Measurements from ENCODE around the gene ATG13. TPM values are rescaled to one million over a fixed set of nuclear protein-coding genes. Genes with fewer than 3 reads are reported as not detected.
A peak's percentile ranks its signal among the peaks of the same experiment; 100 is the strongest.

Gene ATG13
- total and polyA plus RNA-seq, 7 donors = 16.8 to 50.7 (median 32.7) TPM

GRCh38 chr11:46611526-46612304 lies 5.6 kb upstream of the ATG13 start:
- DNase-seq (no peak), ATAC-seq (peak in 1 of 4 donors; percentile 23)
- Histone ChIP-seq H3K4me3 (no peak overlapping the region), H3K4me1 (peaks cover 12% of the 10 kb centered on the region), H3K36me3 (ENCODE audit: insufficient read depth in 1 of 2, low read depth in 1 of 2) (no peaks in the 10 kb centered on the region), H3K27ac (no peak overlapping the region), H3K9me3 (no peaks in the 10 kb centered on the region), H3K27me3 (ENCODE audit: insufficient read depth in 3 of 3, low read length in 2 of 3) (no peaks in the 10 kb centered on the region)
- no peak for TF ChIP-seq CTCF (IDR thresholded peaks at IDR 0.05)
- intact Hi-C loops (cut with DNase I) = loop anchor here (5.0 to 10.0 kb wide), 2 partner anchors 217 to 369 kb away; partner anchors contain the start of gene CHRM4 (in 1 of the 2)
- WGBS, 3 donors = 63 to 79% (median 64%) methylated on average over 5 of the region's 5 CpGs

GRCh38 chr11:46612326-46612725 lies 5.0 kb upstream of the ATG13 start:
- H3K4me3 ChIP-seq = no peak overlapping the region
- WGBS, 3 donors = 82 to 94% (median 87%) methylated on average over 1 to 2 of the region's 2 CpGs
- no peaks in the 10 kb centered on the region for H3K36me3 ChIP-seq (ENCODE audit: insufficient read depth in 1 of 2, low read depth in 1 of 2)
- no peak overlapping the region for H3K27ac ChIP-seq
- DNase-seq = no peak
- ATAC-seq = no peak
- intact Hi-C loops (cut with DNase I) = loop anchor here (5.0 to 10.0 kb wide), 2 partner anchors 218 to 370 kb away; partner anchors contain the start of gene CHRM4 (in 1 of the 2)
- no peaks in the 10 kb centered on the region for H3K9me3 ChIP-seq
- no peaks in the 10 kb centered on the region for H3K27me3 ChIP-seq (ENCODE audit: insufficient read depth in 3 of 3, low read length in 2 of 3)
- peaks cover 12% of the 10 kb centered on the region for H3K4me1 ChIP-seq
- no peak for TF ChIP-seq CTCF (IDR thresholded peaks at IDR 0.05)

DNA sequence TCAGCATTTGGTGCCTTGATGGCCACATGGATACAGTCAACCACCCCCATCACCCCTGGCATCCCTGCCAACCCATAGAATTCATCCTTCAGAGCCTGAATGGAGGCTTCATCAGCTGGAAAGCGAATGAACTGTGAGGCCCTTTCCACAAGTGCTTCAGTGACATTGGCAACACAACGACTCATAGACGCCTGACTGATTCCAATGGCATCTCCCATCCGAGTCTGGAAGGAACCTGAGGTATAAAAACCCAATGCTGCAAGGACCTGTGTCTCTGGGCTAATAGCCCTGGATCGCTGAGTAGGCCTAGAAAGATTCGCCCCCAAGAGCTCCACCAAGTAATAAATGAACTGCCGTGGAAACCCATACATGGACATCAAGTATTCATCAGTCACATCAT lies 1.6 kb upstream of the ATG13 start:
- 92 to 97% (median 95%) methylated on average over 7 of the region's 7 CpGs for WGBS, 3 donors
- no peaks in the 10 kb centered on the region for H3K27me3 ChIP-seq (ENCODE audit: insufficient read depth in 3 of 3, low read length in 2 of 3)
- H3K4me1 ChIP-seq = peaks cover 23% of the 10 kb centered on the region
- H3K27ac ChIP-seq = no peak overlapping the region
- intact Hi-C loops (cut with DNase I) = loop anchor here (2.0 to 10.0 kb wide), 5 partner anchors 48 to 223 kb away; partner anchors contain the start of gene CHRM4 (in 2 of the 2)
- H3K9me3 ChIP-seq = no peaks in the 10 kb centered on the region
- peak overlapping the region; percentile 83 for H3K4me3 ChIP-seq
- ATAC-seq (no peak), DNase-seq (no peak)
- peaks cover 0 to 7% of the 10 kb centered on the region in 2 donors for H3K36me3 ChIP-seq (ENCODE audit: insufficient read depth in 1 of 2, low read depth in 1 of 2)
- TF ChIP-seq CTCF (IDR thresholded peaks at IDR 0.05) = no peak

- WGBS, 3 donors = 2 to 3% (median 3%) methylated on average over 15 of the region's 15 CpGs
- Histone ChIP-seq H3K4me1 (peaks cover 23% of the 10 kb centered on the region), H3K4me3 (peak overlapping the region; percentile 83), H3K27ac (peak overlapping the region; percentile 97), H3K9me3 (no peaks in the 10 kb centered on the region), H3K36me3 (ENCODE audit: insufficient read depth in 1 of 2, low read depth in 1 of 2) (peaks cover 0 to 16% of the 10 kb centered on the region in 2 donors), H3K27me3 (ENCODE audit: insufficient read depth in 3 of 3, low read length in 2 of 3) (no peaks in the 10 kb centered on the region)
- ATAC-seq = peak; percentile 9 to 34 (median 28)
- no peak for DNase-seq
- intact Hi-C loops (cut with DNase I) = loop anchor here (2.0 to 10.0 kb wide), 5 partner anchors 49 to 224 kb away; partner anchors contain the start of gene CHRM4 (in 2 of the 2)
- TF ChIP-seq CTCF (IDR thresholded peaks at IDR 0.05) = no peak
These were observed 711 bp upstream of the ATG13 start for GRCh38 chr11:46616551-46617133.
